GM19023 (cell line): ENCODE results near the gene STK24.
A peak's percentile ranks its signal among the peaks of the same experiment; 100 is the strongest.

Source experiments
- ATAC-seq: cut with Tn5 transposase; IDR thresholded peaks from one replicate; pipeline ENCODE4 v1.9.1; 2021; ENCODE audit warnings: mild to moderate bottlenecking, moderate library complexity; ENCODE audit not compliant: unreplicated experiment

STK24 gene

DNA sequence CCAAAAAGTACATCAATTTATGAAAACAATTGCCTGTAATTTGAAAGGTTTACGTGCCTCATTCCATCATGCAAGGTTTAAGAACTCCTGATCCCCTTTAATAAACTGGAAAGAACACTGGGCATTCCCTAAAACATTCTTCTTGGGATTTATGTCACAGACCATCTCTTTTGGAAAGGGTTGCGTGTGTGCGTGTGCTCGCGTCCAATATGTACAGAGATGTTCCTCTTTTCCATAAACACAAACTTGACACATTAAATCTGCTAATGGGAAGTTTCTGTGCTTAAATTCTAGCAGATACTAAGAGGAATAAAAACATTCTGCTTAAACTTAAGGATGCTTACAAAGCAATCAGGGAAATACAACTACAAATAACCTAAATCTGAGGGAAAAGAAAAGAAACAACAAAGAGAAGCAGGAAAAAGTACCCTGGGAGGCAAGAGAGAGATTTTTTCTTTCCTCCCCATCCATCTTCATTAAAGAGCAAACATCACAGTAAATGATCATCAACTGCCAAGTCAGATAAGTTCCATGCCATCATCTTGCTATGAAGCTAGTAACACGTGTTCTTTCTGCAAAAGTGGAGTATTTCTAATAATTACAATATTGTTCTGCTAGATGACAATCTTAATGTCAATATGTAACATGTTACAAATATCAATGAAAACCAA lies 83.7 kb downstream of the STK24 start:
- no peak for ATAC-seq

DNA sequence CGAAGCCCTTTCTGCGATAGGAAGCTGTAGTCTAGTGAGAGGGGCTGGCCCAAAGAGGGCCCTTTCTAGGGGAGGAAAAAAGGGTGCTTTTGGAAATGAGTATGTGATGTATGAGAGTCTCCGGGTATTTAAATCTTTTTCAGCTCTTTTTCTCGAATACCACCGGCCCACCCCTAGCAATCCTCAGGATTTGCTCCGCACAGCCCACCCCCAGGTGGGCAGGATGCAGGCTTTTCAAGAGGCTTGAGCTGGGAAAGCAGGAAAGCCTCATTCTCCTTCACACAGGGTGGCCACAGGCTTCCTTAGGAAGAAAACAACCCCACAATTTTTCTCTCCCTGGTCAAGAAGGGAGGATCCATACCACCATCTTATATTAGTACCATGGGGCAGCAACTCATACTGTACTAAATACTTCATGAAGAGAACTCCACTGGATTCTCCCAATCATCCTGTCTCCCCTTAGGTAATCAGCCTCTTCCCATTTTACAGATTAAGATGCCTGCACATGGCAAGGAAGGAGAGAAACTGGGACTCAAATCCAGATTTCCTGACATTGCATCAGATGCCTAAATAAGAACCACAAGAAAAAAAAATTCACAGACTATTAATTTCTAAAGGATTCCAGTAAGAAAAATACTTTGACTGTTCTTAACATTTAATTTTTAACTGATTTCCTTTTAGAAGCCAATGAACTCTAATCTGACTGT lies 84.4 kb downstream of the STK24 start:
- no peak for ATAC-seq

DNA sequence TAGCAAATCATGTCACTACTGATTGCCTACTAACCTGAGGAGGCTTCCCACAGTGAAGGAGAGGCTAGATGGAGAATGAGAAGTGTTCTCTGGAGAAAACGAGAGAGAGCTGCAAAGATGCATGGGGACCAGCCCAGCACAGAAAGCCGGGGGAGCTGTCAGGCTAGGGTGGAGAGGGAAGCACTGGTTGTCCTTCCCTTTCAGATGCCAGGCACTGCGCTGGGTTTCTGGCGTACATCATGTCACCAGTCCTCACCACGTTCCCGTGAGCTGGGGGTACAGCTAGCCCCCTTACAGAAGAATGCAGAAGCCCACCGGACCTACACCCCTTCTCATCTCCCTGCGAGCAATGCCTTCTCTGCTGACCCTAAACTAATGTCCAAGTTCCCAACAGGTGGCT lies 86.0 kb downstream of the STK24 start:
- no peak for ATAC-seq

DNA sequence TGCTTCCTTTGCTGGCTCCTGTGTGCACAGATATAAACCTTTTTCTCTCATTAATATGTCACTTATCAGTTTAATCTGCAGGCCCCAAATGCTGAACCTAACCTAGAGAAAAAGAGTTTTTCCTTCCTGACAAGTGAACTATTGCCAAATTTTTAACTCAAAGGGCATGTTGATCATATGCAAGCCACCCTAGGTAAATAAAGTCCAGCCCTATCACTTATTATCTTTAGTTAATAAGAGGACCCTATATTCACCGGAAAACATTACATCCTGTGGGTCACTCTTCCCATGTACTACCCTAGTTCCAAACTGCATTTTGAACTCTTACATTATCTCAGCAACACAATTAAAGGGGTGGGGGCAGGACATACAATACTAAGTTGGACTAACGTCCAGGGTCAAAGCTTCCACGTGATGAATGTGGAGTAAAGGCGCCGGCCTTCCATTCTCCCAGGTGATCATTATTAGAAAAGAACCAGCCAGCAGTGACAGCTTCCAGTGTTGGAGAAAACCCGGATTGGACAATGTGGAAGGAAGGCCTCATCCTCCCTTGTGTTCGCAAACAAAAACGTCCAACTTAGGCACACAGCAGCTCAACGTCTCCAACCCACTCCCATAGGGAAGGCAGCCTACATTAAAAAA lies 86.6 kb downstream of the STK24 start:
- no peak for ATAC-seq

DNA sequence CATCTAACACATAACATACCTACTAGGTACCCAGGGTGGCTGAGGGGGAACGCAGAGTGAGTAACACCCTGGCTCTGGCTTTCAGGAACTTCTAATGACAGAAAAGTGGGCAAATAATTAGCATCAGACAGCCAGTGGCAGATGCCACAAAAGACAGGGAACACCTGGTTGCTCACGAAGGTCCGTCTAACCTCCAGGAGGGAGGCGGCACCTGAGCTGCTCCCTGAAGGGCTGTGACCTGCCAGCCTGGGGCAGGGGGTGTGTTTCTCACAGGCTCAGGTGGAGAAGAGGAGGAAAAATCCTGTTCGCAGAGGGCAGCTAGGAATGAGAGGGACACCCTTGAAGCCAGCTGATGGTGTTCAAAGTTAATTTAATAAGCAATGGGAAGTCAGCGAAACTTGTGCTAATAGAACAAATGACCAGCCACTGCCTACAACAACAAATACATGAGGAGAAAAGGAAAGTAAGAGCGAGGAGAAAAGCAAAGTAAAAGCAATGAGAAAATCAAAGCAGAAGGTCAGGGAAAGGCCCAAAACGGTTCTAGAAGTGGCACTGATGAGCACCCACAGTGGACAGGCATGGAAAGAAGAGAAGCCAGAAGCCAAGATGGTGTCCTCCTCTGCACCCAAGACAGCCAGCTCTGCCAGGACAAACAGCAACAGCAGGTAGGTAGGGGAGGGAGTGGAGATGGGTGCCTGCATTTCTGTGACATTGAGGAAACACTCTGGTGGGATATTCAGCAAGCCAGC lies 87.3 kb downstream of the STK24 start:
- ATAC-seq, result no peak

DNA sequence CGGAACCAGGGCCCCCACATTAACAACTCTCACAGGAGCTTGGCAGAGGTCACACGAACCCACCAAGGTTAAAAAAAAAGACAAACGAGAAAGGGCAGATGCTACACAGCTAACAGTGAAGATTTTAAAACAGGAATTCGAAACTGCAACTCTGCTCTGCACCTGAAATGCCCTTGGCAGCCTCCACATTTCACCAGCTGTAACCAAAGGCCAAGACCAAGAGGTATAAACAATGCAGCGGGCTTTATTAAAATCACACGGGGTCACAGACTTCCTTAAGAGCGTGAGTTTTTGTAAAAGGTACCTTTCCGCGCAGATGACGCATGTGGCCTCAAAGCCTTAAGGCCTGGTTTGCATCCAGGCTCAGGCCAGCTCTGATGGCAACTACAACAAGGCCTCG lies 88.2 kb downstream of the STK24 start:
- no peak for ATAC-seq

DNA sequence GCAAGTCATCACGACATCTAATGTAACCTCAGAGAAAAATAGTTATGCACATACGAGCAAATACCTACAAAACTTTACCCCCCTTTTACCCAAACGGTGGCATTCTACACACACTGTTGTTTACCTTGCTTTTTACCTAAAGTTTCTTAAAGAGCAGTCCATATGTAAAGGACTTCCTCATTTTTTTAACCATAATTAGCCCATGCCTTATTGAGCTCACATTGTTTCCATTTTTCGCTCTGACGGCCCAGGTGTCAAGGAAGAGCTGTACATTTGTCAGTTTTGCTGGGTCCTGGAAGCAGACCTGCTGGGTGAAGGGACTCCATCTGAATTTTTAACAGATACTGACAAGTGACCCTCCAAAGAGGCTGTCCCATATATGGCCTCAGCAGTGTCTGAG lies 89.4 kb downstream of the STK24 start:
- no peak for ATAC-seq

DNA sequence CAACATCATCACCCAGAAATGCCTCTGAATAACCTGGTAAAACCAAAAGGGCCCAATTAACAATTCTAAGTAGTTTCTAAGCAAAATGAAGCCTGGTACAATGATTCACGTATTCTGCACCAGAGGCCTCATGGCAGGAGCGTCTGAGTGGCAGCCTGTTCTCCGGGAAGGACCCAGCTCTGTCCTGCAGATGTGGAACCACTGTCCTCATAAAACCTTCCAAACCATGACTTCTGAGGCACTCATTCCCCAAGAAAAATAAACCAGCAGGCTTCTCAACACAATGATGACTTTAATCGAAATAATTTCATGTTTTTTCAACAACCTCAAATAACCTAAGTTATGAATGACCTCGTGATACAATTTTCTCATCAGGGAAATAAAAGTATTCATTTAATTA lies 89.9 kb downstream of the STK24 start:
- no peak for ATAC-seq

DNA sequence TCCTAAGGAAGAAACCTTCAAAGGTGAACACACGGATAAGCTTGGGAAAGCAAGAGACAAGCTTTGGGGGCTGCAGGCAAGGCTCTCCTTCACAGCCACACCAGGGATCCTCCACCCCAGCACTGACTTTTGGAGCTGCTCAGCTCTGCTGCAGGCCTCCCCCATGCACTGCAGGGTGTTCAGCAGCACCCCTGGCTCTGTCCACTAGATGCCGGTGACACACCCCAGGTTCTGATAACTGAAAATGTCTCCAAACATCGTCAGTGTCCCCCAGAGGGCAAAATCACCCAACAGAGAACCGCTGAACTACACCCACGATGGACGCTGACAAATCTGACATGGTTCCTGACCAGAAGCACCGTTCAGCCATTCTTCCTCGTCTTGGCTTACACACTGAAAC lies 90.5 kb downstream of the STK24 start:
- no peak for ATAC-seq

DNA sequence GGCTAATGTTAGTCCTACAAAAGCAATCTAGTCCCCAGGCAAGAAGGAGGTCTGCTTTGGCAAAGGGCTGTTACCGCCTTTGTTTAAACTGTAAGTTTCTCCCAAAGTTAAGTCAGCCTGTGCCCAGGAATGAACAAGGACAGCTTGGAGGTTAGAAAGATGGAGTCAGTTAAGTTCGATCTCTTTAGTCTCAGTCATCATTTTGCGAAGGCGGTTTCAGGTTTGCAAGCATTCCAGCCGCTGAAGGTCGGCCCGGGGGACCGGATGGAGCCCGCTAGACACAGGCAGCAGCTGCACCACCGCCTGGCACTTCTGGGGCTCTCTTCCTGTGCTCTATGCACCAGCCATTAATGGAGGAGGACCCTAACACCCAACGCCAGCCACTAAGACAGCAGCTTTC lies 91.3 kb downstream of the STK24 start:
- no peak for ATAC-seq

DNA sequence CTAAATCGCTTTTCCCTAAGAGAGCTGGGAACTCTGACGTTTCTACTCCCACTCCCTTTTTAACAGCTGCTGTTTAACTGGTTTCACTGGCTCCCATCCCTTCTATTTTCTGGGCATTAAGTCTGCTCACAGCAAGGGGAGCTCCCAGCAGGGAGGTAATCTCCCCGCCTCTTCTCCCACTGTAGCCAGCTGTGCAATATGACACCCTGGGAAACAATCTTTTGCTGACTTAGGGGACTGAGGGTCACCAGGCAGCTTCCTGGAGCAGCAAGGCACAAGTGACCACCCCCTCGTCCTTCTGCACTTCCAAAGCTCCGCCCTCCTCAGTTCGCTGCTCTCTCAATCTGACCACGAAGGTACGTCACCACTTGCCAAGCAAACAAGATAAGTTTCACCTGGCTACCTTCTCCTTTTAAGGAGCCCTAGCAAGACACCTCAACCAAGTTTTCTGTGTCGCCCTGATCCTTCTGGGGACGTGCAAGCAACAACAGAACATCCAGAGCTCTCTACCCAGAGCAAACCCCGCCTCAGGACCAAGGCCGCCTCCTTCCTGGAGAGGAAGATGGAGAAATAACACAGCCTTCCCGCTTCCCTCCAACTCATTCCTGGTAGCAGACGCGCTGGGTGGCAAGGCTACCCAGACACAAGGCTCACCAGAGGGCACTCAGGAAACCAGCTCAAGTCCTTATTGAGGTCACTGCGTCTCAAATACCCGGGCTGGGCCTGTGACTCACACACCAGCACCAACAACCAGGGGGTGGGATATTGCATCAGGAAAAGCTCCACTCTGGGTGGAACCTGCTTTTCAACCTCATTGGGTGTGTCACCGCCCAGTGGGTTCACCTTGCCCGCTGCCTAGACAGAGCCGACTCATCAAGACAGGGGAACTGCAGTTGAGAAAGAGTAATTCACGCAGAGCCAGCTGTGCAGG lies 92.4 kb downstream of the STK24 start:
- ATAC-seq, result peak; percentile 48

DNA sequence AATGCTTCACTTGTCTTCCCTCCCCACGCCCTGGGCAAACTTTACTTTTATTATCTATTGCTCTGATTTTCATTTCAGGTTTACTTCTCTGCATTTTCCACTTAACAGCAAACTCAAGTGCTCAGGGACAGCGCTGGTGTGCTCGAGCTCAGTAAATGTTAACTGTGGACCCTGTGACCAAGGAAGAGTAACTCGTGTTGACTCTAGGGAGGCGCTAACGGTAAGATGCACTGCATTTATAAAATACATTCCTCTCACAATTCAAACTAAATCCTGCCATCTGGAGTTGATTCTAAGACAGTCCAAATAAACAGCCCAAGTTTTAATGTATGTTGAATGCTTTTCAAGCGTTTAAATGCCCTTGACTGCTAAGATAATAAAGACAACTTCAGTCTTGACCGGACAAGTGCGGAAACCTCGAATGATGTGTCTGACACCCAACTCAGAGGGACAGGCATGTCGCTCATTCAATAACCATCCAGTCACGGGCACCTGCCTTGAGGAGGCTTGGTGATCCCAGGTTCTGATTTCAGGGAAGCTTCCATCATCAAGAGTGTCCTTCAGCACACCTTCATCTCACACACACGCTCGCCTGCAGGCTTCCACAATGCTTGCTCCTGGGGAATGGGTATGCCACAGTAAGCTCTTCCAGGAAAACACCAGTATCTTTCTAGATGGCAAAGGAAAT lies 93.2 kb downstream of the STK24 start:
- no peak for ATAC-seq

DNA sequence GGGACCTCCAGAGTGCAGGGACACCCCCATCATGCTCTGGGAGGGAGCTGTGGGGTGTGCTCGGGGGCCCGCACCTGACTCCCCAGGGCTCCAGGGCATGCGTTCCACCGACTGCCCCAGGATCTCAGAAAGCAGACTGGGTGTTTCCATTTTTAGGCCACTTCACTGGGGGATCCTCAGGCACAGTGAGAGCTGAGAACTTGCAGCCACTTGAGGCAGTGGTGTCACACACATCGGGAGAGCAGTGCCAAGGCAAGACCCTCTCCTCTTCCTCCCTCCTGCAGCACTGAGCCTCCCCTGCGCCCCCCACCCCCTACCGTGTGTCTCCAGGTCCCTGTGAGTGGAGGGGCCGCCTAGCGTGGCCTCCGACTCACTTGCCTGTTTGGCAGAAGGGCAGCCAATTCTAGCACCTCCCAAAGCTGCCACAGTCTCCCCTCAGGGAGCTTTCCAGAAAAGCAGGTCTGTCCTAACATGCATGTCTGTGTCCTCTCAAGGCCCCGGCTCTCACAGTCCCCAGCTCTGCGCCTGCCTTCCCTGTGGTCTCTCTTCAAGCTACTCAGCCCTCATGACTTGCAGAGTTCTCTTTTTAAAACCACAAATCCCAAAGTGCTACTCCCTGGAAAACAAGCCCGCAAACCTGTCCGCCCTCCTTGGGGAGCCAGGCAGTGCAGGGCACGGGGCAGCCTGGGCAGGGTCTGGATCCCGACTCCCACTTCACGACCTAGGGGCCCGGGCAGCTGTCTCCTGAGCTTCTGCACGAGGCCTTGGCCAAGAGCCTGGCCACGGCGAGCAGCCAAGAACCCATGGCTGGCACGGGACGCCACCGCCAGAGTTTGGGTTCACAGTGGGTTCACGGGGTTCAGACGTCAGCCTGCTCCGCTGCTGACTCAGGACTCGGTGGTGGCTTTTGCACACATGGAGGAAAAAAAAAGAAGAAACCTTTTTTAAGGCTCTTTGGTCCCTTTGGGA lies 94.1 kb downstream of the STK24 start:
- no peak for ATAC-seq

DNA sequence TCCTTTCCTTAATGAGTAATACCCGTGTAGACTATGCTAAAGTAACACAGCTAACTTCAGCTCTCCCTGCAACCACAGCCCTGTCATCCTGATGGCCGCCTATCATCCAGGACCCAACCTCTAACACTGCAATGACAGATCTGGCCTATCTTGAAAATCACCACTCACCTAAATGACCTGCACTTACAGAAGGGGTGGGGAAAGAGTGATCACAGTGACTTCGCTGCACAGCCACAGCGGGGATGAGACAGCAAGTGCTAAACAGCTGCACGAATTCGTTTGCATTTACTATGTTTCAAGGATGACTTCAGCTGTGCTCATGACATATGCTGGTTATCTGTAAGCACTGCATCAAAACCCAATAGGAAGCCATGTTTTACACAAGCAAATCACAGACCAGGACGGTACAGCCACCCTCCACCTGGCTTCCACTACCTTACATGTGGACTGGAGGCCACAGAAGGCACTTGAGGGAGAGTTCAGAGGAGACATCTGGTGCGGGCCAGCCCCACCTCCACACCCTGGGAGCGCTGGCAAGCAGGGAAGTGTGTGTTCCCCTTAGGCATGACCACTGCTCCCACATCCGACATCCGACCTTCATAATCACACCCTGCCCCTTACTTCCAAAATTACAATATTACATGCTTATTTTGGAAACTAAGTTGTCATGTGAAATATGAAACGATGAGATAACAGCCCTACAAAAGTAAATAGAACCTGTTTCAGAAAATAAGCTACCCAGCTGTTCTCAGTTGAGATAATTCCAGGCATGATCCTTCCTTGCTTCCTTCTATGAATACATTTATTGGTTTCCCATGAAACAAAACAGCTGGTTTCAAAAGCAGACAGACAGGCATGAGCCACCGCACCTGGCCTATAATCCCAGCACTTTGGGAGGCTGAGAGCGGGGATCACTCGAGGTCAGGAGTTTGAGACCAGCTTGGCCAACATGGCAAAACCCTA lies 95.7 kb downstream of the STK24 start:
- ATAC-seq, result peak; percentile 28

DNA sequence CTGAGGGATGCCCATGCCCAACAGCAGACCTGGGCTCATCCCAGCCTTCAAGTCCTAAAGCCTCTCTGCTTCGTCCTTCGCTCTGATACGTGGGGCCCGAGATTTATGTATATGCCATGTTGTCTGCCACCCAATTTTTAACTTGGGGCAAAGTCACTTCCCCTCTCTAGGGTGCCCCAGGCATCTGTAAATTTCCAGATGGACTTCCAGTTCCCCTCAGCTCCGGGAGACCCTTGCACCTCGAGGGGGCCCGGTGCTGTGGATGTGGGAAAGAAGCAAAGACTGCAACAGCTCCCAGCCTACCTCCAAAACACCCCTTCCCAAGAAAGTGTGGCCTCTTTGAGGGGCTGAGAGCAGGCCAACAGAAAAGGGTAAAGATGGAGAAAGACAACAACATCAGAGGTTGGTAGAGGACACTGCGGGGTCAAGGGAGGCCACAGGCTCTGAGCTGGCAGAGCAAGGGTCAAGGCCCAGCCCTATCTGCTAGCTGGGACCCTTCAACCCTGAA lies 97.4 kb downstream of the STK24 start:
- ATAC-seq, result no peak

DNA sequence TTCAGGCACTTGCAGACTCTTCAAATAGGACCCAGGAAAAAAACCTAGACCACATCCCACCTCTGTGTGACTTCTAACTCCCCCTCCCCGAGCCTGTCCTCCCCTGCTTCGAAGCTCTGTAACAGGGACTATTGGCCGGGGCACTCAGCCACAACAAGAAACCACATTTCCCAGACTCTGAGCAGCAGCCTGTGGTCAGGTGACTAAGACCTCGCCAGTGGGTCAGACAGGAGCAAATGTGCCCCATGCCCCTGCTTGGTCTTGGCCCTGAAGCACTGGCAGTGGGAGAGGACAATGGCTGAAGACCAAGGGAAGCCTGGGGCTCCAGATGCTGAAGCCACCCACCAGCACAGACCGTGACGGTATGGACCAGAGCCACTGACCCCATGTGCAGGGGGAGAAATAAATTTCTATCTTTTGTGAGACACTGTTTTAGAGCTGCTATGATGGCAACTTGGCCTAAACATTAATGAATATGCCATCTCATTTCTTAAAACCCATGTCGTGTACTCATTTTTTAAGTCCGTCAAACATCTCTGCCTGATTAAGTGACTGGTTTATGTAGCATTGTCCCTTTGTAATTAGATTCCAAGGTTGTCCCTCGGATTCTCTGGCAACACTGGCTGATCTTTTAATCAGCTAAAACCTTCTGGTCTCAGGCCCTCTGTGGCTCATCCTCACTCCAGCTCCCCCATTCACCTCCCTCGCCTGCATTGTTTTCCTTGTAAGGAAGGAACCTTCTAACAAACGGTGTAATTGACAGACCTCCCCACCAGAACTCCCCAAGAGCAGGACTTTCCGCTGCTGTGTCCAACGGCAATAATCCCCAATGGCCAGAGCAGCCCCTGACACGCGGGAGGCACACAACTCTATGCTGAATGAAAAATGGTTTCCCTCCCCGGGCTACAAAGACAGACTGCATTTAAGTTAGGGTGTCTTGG lies 98.4 kb downstream of the STK24 start:
- peak; percentile 38 for ATAC-seq
